ENCODE results near the gene AKR1A1.

GRCh38 chr1:45594412-45594811 lies 43.8 kb downstream of the AKR1A1 start:
- TF ChIP-seq POLR2A (IDR thresholded peaks at IDR 0.05; ENCODE audit: low read depth, low read length): no peak
- TF ChIP-seq POLR2AphosphoS5 (IDR thresholded peaks at IDR 0.05; ENCODE audit: low read depth, low read length): no peak
- no peak for TF ChIP-seq TAF1 (IDR thresholded peaks at IDR 0.05; ENCODE audit: low read depth, low read length)
- TF ChIP-seq SPI1 (IDR thresholded peaks at IDR 0.05; ENCODE audit: low read depth, low read length): no peak
- TF ChIP-seq POU2F2 (IDR thresholded peaks at IDR 0.05; ENCODE audit: low read depth, low read length): no peak
- TF ChIP-seq PAX5 (IDR thresholded peaks at IDR 0.05; ENCODE audit: insufficient read depth, low read length, severe bottlenecking): no peak

Data from GM12891 (cell line).